ENCODE data around the gene DPYSL4.

DPYSL4 gene

GRCh38 chr10:132164761-132165278 lies 21.9 kb upstream of the DPYSL4 start:
- no peak for DNase-seq

DNA sequence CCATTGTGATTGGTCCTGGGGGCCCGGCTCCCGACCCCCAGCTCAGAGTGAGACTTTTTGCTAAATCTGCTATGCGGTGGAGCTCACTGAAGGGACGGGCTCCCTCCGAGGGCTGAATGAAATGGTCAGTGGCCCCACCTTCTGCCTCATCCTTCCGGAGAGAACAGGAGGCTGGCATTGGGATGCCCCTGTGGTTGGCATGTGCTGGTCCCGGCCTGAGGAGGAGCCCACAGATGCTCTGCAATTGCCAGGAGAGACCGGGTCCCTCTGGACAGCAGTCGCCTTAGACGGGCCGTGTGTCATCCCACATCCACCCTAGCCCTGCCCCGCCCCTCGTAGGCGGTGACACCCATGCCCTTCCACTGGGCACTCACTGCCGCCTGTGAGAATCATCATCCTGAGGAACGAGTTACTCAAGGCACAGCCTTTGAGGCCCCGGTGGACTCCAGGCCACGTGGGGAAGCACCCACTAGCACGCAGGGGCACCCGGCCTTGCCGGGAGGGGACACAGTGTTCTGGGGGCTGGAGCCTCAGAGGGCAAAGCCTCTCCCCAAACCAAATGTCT lies 21.2 kb upstream of the DPYSL4 start:
- DNase-seq: no peak

- no peak for DNase-seq
Measured at GRCh38 chr10:132166216-132166950, 20.4 kb upstream of the DPYSL4 start.

DNA sequence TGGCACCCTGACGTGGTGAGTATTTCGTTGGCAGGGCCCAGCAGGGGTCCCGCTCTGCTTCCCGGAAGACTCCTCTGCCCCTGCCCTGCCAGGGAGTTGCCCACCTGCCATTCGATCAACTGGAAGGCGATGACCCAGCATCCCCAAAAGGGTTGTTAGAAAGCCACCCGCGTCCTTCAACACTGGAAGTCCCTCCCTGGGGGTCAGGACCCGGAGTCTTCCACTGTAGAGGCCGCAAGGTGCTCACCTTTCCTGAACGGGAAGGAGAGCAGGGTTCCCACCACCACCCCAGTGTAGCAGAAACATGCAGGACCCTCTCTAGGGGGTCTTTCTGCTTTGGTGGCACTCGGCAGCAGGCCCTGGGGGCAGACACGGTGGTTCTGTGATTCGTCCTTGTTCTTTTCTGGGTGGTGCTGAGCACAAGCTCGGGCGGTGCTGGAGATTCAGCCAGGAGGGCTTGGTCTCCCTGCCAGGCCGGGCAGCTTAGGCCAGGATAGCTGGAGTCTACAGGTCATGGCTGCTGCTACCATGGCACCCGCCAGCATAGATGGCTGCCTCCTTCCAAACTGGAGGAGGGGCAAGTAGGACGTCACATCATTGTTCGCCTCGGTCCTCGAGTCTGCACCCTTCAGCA lies 19.6 kb upstream of the DPYSL4 start:
- no peak for DNase-seq

GRCh38 chr10:132167976-132168375 lies 18.8 kb upstream of the DPYSL4 start:
- DNase-seq: no peak

DNA sequence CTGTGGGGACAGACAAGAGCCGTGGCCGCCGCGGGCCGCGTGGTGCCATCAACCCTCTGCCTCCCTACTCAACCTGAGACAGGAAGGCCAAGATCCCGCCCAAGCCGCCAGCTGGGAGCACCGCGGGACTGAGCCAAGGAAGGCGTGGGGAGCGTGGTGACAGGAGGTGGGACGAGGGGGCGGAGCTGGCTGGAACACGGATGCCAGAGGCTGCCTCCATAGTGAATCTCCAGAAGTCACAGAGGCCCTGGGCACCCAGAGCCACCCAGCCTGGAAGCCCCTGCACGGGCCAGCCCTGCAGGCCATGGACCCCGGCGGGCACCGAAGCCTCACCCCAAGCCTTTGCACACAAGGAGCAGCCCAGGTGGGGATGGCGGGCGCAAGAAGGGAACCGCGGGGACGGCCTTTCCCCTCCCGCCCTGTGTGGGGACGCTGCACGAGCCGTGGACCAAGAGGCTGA lies 18.1 kb upstream of the DPYSL4 start:
- no peak for DNase-seq

GRCh38 chr10:132169031-132169765 lies 17.6 kb upstream of the DPYSL4 start:
- no peak for DNase-seq

- DNase-seq: no peak
Measured at GRCh38 chr10:132169766-132170560, 16.8 kb upstream of the DPYSL4 start.

DNA sequence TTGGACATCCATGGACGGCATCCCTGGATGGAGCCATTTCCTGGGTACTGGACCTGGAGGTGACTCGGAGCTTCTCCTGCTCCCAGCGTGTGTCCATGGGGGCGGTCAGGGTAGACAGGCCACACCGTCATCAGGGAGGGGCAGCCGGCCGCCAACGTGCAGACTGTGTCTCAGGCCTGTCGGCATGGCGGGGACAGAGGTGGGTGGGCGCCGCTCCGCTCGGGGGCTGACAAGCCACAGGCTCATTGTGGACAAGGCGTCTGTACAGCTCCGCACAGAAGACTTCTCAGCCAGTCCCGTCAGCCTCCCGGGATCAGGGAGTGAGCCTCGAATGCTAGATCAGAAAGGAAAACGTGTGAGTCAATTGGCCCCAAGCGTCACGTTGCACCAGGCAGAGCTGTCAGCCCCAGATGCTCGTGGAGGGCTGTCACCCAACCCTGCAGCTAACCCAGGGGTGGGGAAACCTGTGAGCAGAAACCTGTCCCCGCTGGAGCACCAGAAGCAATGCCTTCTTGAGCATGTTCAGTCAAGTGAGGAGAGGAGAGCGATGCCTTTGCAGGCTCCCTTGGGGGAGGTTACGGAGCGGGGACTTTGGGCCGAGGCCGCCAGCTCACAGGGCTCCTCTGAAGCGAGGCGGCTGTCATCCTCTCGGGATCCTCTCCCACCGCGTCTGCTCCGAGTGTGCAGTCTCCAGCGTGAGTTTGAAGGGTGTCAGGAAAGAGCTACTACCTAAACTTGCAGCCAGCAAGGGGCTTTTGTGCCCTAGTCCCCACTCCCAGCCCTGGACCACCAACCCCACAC lies 16.0 kb upstream of the DPYSL4 start:
- no peak for DNase-seq

DNA sequence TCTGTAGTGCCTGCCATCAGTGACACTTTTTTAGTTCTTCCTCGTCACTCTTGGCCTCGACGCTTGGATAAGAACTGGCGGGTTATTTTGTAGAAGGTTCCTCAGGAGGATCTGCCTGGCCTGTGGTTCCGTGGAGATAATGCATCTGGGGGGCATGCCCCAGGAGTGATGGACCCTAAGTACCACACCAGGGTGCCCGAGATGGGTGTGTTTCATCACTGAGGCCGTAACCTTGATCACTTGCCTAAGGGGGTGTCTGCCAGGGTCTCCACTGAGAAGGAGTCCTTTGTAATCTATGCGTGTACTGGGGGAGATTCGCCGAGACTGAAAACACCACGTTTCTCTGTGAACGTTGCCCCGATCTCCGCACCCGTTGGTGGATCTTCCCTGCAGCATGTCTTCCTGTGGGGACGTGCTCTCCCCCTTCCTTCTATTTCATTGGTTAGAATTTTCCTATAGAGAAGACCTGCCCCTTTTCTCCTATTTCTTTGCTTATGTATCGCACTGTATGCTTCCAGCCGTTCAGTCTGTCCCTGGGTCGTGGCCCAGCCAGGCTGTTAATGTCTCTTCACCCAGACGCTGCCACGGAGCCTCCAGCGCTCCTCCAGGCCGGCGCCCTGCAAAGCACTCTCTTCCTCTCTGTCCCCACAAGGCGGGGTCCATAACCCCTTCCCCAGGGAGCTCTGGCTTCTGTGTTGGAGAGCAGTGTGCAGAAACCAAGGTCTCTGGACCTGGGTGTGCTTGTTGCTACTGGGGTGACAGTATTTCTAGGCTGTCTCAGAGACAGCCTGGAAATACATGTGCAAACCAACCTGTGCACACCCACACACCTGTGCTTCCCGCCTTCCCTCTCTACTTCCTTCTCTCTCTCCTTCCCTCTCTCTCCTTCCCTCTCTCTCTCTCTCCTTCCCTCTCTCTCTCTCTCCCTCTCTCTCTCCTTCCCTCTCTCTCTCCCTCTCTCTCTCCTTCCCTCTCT lies 14.4 kb upstream of the DPYSL4 start:
- no peak for DNase-seq

GRCh38 chr10:132173185-132173584 lies 13.6 kb upstream of the DPYSL4 start:
- DNase-seq: no peak

GRCh38 chr10:132174237-132174636 lies 12.5 kb upstream of the DPYSL4 start:
- no peak for DNase-seq

DNA sequence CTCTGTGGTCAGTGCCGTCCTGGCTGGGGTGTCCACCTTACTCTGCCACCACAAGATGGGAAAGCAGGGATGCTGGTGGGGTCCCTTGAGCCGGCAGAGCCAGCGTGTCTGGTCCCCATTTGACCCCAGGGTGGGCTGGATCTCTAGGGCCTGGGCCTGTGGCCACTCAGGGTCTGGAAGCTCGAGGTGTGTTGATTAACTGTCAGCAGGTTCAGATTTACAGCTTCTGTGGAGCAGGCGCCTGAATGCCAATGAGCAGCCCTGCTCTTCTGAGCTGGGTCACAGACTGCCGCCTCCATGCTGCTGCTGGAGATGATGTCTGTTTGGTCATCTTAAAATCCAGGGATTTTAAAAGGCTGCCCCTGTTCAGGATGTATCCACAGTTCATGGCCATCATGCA lies 11.3 kb upstream of the DPYSL4 start:
- no peak for DNase-seq

DNA sequence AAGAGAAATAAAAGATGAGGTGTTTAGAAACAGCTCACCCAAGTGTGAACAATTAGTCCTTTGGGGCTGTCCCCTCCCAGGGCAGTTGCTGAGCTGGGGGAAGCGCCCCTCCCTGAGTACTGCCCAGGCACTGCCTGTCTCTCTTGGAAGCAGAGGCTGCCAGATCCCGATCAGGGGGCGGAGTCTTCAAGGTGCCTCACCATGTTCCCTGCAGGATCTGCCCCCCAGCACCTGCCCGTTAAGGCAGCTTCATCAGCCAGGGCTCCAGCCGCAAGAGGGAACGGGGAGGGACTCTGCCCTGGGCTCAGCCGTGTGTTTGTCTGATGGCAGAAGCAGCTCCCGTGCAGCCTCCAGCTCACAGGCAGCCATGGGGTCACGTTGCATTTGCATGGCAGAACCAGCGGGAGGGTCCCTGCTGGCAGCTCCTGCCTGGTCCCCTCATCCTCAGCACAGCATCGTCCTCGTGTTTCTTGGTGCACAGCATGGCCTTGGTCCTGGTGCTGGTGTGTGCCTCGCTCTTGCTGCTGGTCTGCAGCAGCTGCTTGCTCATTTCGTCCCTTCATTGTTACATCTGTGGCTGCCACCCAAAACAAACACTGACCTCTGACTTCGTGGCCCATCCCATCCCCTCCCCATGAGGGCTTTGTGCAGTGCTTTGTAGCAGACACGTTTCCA lies 10.7 kb upstream of the DPYSL4 start:
- no peak for DNase-seq

DNA sequence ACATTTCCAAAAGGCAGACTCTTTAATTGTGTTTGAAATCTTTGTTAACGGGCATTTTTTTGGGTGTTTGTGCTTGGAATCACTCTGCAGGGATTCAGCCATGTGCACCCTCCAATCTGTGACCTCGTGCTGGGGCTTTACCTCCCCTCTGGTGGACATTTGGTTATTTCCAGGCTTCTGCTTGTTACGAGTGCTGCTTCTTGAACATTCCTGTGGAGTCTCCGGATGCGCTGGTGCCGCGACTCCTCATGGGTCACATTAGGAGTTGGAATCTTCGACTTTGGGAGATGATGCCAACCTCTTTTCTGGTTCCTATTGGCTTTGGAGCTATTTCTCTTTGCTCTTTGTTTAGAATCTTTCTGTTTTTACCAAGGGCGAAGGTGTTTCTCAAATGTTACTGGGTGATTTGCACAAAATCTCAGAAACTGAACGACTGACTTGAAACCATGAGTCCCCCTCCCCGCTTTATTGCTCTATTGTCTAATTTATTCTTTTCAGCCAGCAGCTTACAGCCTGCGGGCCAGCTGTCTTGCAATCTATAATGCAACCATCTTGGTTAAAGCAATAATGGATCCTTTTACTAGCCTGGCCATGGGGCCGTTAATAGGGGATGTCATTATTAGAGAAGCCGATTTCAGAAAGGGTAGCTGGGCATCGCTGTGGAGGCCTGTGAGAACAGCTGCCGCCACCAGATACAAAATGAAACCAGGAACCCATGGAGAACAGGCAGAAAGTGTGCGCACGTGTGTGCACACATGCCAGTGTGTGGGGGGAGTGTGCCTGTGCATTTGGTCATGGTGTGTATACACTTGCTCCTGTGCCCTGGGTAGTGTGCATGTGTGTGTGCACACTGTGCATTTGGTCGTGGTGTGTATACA lies 9.9 kb upstream of the DPYSL4 start:
- no peak for DNase-seq

- DNase-seq: no peak
Measured at GRCh38 chr10:132178046-132178445, 8.7 kb upstream of the DPYSL4 start.

GRCh38 chr10:132178672-132179545 lies 7.8 kb upstream of the DPYSL4 start:
- DNase-seq: no peak

Measured in hematopoietic multipotent progenitor cell treated with erythropoietin and hydrocortisone succinate and interleukin-3 and kit ligand, for 6 days (in vitro differentiated cells).